Vagina (tissue), 2 donors: ENCODE data around the gene ABCC12. TPM values are rescaled to one million over a fixed set of nuclear protein-coding genes. Genes with fewer than 3 reads are reported as not detected.
"Not testable (repeated sequence)": the region's sequence is repeated elsewhere in the genome, so short reads cannot be mapped to it uniquely, and the experiment has no call there.

Experiments used
- DNase-seq, 2 donors: peaks; one replicate each; pipeline ENCODE4 v3.0.0-alpha.2; 2017; ENCODE audit errors: extremely low spot score in 2 of 2
- H3K27ac ChIP-seq: fragments of 200-600 bp; sonication (generic); one replicate; pipeline ENCODE4 v1.5.1; 2019
- H3K27me3 ChIP-seq: fragments of 200-600 bp; sonication (generic); one replicate; pipeline ENCODE4 v1.5.1; 2019
- H3K36me3 ChIP-seq, 2 donors: fragments of 200-600 bp; sonication (generic); one replicate each; pipeline ENCODE4 v1.5.1; 2017 to 2019
- H3K4me1 ChIP-seq: fragments of 200-600 bp; sonication (generic); one replicate; pipeline ENCODE4 v1.5.1; 2019
- H3K4me3 ChIP-seq, 2 donors: fragments of 200-600 bp; sonication (generic); 1 replicate in 1 of 2; 2 replicates in 1 of 2; pipeline ENCODE4 v1.5.1; 2016 to 2019
- H3K9me3 ChIP-seq: fragments of 200-600 bp; sonication (generic); one replicate; pipeline ENCODE4 v1.5.1; 2019
- POLR2A ChIP-seq, 2 donors: fragments of 450-650 bp; IDR thresholded peaks; one replicate each; pipeline ENCODE4 v1.6.1; 2017; ENCODE audit warnings: antibody characterized with exemption in 2 of 2, mild to moderate bottlenecking in 2 of 2, moderate library complexity in 2 of 2
- POLR2AphosphoS5 ChIP-seq, 2 donors: sonication (generic); formaldehyde crosslinking; IDR thresholded peaks; one replicate each; pipeline ENCODE4 v1.9.0; 2017; ENCODE audit warnings: antibody characterized with exemption in 2 of 2, mild to moderate bottlenecking in 2 of 2, low read depth in 1 of 2; ENCODE audit not compliant: insufficient read depth in 1 of 2
- intact Hi-C: fragments of 100-400 bp; cut with DNase I; formaldehyde crosslinking; loops from one replicate; pipeline ENCODE4 v1.15.1; 2023
- total RNA-seq: library from RNA; depleted of rRNA; stranded (reverse); fragments of >200 nt; gene quantifications from one replicate; pipeline ENCODE4 v1.2.3, GENCODE V29; 2016
- TF ChIP-seq, protein P1 (sequence below), 3 experiments: fragments of 450-650 bp in 2 of 3; fragments of 200-600 bp in 1 of 3; sonication (generic) in 1 of 3; IDR thresholded peaks; one replicate each; pipeline ENCODE4 v1.5.1; 2017 to 2019; ENCODE audit warnings: antibody characterized with exemption in 3 of 3, mild to moderate bottlenecking in 2 of 3, moderate library complexity in 2 of 3

ABCC12 gene
- total RNA-seq, 1 donor from 2014 or later = not detected

- TF ChIP-seq POLR2A (IDR thresholded peaks at IDR 0.05) = no peak
- TF ChIP-seq, protein P1, sequence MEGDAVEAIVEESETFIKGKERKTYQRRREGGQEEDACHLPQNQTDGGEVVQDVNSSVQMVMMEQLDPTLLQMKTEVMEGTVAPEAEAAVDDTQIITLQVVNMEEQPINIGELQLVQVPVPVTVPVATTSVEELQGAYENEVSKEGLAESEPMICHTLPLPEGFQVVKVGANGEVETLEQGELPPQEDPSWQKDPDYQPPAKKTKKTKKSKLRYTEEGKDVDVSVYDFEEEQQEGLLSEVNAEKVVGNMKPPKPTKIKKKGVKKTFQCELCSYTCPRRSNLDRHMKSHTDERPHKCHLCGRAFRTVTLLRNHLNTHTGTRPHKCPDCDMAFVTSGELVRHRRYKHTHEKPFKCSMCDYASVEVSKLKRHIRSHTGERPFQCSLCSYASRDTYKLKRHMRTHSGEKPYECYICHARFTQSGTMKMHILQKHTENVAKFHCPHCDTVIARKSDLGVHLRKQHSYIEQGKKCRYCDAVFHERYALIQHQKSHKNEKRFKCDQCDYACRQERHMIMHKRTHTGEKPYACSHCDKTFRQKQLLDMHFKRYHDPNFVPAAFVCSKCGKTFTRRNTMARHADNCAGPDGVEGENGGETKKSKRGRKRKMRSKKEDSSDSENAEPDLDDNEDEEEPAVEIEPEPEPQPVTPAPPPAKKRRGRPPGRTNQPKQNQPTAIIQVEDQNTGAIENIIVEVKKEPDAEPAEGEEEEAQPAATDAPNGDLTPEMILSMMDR (IDR thresholded peaks at IDR 0.05) = no peak
- TF ChIP-seq POLR2AphosphoS5 (IDR thresholded peaks at IDR 0.05; ENCODE audit: insufficient read depth in 1 of 2, low read depth in 1 of 2) = no peak
- no peak overlapping the region for H3K4me3 ChIP-seq
- no peaks in the 10 kb centered on the region for H3K9me3 ChIP-seq
- intact Hi-C loops = no loop called here
- no peaks in the 10 kb centered on the region for H3K4me1 ChIP-seq
- H3K27me3 ChIP-seq = no peaks in the 10 kb centered on the region
- H3K27ac ChIP-seq = no peak overlapping the region
- no peaks in the 10 kb centered on the region for H3K36me3 ChIP-seq
- DNase-seq = no peak
These were observed 18.1 kb upstream of the ABCC12 start for GRCh38 chr16:48173889-48174288.

- Histone ChIP-seq H3K27ac (no peak overlapping the region), H3K4me3 (no peak overlapping the region), H3K36me3 (no peaks in the 10 kb centered on the region), H3K27me3 (no peaks in the 10 kb centered on the region), H3K4me1 (no peaks in the 10 kb centered on the region), H3K9me3 (no peaks in the 10 kb centered on the region)
- no peak for DNase-seq
- TF ChIP-seq POLR2AphosphoS5 (IDR thresholded peaks at IDR 0.05; ENCODE audit: insufficient read depth in 1 of 2, low read depth in 1 of 2) (no peak), POLR2A (IDR thresholded peaks at IDR 0.05) (no peak)
- TF ChIP-seq, protein P1 (IDR thresholded peaks at IDR 0.05) = no peak
- intact Hi-C loops = no loop called here
These were observed 16.9 kb upstream of the ABCC12 start for GRCh38 chr16:48172682-48173081.

GRCh38 chr16:48169896-48170295 is 14.1 kb upstream of the ABCC12 start:
- H3K27ac ChIP-seq = no peak overlapping the region
- no peaks in the 10 kb centered on the region for H3K36me3 ChIP-seq
- H3K4me1 ChIP-seq = no peaks in the 10 kb centered on the region
- DNase-seq = no peak
- no peak overlapping the region for H3K4me3 ChIP-seq
- intact Hi-C loops = loop anchor here (10.0 kb wide), 1 partner anchor 1135 kb away; no protein-coding TSS in a partner anchor
- H3K9me3 ChIP-seq = no peaks in the 10 kb centered on the region
- no peaks in the 10 kb centered on the region for H3K27me3 ChIP-seq
- TF ChIP-seq, protein P1 (IDR thresholded peaks at IDR 0.05) = no peak
- TF ChIP-seq POLR2AphosphoS5 (IDR thresholded peaks at IDR 0.05; ENCODE audit: insufficient read depth in 1 of 2, low read depth in 1 of 2) = no peak
- TF ChIP-seq POLR2A (IDR thresholded peaks at IDR 0.05) = no peak

- Histone ChIP-seq H3K27ac (no peak overlapping the region), H3K4me1 (peaks cover 4% of the 10 kb centered on the region), H3K36me3 (no peaks in the 10 kb centered on the region), H3K9me3 (no peaks in the 10 kb centered on the region), H3K4me3 (no peak overlapping the region), H3K27me3 (no peaks in the 10 kb centered on the region)
- no peak for DNase-seq
- TF ChIP-seq, protein P1 (IDR thresholded peaks at IDR 0.05) = no peak
- TF ChIP-seq POLR2AphosphoS5 (IDR thresholded peaks at IDR 0.05; ENCODE audit: insufficient read depth in 1 of 2, low read depth in 1 of 2) = no peak
- no peak for TF ChIP-seq POLR2A (IDR thresholded peaks at IDR 0.05)
- intact Hi-C loops = loop anchor here (10.0 kb wide), 1 partner anchor 1133 kb away; no protein-coding TSS in a partner anchor
These were observed 12.3 kb upstream of the ABCC12 start for GRCh38 chr16:48168075-48168474.

DNA sequence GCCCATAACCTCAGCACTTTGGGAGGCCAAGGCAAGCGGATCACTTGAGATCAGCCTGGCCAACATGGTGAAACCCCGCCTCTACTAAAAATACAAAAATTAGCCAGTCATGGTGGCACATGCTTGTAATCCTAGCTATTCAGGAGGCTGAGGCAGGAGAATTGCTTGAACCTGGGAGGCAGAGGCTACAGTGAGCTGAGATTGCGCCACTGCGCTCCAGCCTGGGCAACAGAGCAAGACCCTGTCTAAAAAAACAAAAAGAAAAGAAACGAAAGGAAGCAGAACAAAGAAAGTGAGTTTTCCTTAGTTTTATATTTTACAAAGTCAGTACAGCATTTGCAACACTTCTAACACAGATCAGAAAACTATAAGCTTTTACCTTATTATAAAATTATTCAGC is 10.8 kb upstream of the ABCC12 start:
- DNase-seq, H3K27me3 ChIP-seq, H3K4me1 ChIP-seq, H3K27ac ChIP-seq, H3K4me3 ChIP-seq, H3K36me3 ChIP-seq, H3K9me3 ChIP-seq: not testable (repeated sequence)
- intact Hi-C loops = loop anchor here (10.0 kb wide), 1 partner anchor 1132 kb away; no protein-coding TSS in a partner anchor
